Measurements from ENCODE around the gene MAPT. TPM values are rescaled to one million over a fixed set of nuclear protein-coding genes. Genes with fewer than 3 reads are reported as not detected.
"Not testable (repeated sequence)": the region's sequence is repeated elsewhere in the genome, so short reads cannot be mapped to it uniquely, and the experiment has no call there.

The MAPT gene
- total RNA-seq, 6 experiments from 2014 or later = 0.11 to 0.43 (median 0.26) TPM

DNA sequence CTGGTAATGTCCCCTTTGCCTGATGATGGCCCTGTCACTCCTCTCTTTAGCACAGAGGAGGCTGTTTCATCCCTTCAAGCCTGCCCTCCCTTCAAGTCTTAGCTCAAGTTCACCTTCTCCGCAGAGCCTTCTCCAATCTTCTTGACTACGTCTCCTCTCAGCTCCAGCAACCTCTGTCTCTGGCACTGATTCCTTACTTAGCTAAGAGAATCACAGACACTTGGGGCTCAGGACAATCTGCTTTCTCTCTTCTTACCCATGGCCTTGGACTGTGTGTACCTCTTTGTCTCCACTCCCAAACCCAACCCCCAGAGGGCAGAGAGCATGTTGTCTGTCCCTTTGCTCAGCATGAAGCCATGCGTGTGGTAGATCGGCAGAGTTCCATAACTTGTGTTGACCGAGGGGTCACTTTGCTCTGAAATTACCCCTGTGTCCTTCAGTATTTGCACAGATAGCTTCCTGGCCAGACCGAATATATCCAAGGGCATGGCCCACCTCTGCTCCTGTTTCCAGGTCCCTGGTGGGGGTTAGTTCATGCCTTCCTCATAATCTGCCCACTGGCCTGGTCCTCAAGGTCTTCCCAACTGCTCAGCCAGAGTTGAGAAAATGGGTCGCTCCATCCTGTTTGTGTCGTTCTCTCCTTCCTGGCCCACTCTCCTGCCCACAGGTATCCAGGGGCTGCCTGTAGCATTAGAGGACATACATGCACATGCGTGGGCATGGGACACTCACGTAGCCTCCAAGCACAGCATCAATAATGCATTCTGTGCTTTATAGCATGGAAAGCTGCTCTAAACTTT, 41.6 kb downstream of the MAPT start:
- Mint-ChIP-seq H3K4me3 (no peak overlapping the region), H3K4me1 (ENCODE audit: low read depth) (no peaks in the 10 kb centered on the region), H3K36me3 (ENCODE audit: low read depth) (no peaks in the 10 kb centered on the region), H3K27me3 (ENCODE audit: insufficient read depth) (peaks cover 43% of the 10 kb centered on the region), H3K27ac (no peak overlapping the region), H3K9me3 (no peaks in the 10 kb centered on the region)
- DNase-seq = no peak
- TF ChIP-seq, protein P1, sequence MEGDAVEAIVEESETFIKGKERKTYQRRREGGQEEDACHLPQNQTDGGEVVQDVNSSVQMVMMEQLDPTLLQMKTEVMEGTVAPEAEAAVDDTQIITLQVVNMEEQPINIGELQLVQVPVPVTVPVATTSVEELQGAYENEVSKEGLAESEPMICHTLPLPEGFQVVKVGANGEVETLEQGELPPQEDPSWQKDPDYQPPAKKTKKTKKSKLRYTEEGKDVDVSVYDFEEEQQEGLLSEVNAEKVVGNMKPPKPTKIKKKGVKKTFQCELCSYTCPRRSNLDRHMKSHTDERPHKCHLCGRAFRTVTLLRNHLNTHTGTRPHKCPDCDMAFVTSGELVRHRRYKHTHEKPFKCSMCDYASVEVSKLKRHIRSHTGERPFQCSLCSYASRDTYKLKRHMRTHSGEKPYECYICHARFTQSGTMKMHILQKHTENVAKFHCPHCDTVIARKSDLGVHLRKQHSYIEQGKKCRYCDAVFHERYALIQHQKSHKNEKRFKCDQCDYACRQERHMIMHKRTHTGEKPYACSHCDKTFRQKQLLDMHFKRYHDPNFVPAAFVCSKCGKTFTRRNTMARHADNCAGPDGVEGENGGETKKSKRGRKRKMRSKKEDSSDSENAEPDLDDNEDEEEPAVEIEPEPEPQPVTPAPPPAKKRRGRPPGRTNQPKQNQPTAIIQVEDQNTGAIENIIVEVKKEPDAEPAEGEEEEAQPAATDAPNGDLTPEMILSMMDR (IDR thresholded peaks at IDR 0.05) = no peak

DNA sequence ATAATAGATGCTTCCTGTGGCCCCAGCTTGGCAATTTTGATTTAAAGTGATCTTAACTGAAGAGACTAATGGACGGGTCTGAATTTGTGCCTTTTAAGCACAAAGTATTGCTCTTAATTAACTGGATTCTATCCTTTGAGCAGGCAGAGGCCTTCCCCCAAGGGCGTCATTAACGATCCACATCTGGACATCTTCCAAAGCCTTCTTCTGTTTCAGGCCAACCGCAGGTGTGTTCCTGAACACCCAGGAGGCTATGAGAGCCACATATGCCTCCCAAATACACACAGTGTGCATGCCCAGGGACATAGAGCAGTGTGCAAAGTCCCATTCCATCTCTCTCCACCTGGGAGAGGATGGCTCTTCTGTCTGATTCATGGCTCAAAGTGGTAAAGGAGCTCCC, 42.3 kb downstream of the MAPT start:
- H3K9me3 Mint-ChIP-seq = no peaks in the 10 kb centered on the region
- no peak overlapping the region for H3K27ac Mint-ChIP-seq
- no peak for DNase-seq
- no peaks in the 10 kb centered on the region for H3K4me1 Mint-ChIP-seq (ENCODE audit: low read depth)
- TF ChIP-seq, protein P1 (IDR thresholded peaks at IDR 0.05) = no peak
- H3K4me3 Mint-ChIP-seq = no peak overlapping the region
- peaks cover 41% of the 10 kb centered on the region for H3K27me3 Mint-ChIP-seq (ENCODE audit: insufficient read depth)
- H3K36me3 Mint-ChIP-seq (ENCODE audit: low read depth) = no peaks in the 10 kb centered on the region

DNA sequence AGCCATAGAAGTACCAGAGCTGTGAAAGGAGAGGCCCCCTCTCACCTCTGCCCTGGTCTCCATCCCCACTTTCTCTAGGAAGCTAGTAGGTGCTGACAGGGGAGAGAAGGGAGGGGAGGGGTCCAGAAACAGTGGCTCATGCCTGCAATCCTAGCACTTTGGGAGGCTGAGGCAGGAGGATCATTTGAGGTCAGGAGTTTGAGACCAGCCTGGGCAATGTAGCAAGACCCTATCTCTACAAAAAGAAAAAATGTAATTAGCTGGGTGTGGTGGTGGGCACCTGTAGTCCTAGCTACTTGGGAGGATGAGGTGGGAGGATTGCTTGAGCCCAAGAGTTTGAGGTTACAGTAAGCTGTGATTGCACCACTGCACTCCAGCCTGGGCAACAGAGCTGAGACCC, 42.8 kb downstream of the MAPT start:
- H3K9me3 Mint-ChIP-seq; DNase-seq; H3K27ac Mint-ChIP-seq; H3K36me3 Mint-ChIP-seq (ENCODE audit: low read depth); H3K4me3 Mint-ChIP-seq; H3K4me1 Mint-ChIP-seq (ENCODE audit: low read depth): not testable (repeated sequence)
- H3K27me3 Mint-ChIP-seq (ENCODE audit: insufficient read depth) = peaks cover 44% of the 10 kb centered on the region

DNA sequence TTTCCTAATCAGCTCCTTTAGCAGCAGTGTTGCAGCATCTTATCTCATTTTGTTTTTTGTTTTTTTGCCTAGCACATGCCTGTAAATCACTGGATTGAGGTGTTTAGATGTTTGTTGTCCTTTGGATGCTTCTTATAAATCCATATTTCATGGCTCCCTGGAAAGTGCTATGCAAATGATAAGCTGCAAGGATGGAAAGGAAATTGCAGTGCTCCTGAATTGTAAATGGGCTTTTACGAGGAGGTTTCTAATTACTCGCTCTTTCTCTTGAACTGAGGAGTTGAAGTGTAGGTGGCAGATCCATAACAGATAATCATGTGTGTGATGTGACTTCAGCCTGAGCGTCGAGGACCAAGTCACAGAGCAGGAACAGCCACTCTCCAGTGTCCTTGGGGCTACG, 45.0 kb downstream of the MAPT start:
- Mint-ChIP-seq H3K36me3 (ENCODE audit: low read depth) (no peaks in the 10 kb centered on the region), H3K9me3 (no peaks in the 10 kb centered on the region), H3K4me3 (no peak overlapping the region), H3K4me1 (ENCODE audit: low read depth) (no peaks in the 10 kb centered on the region), H3K27ac (no peak overlapping the region), H3K27me3 (ENCODE audit: insufficient read depth) (peaks cover 53% of the 10 kb centered on the region)
- DNase-seq = no peak
- TF ChIP-seq, protein P1 (IDR thresholded peaks at IDR 0.05) = no peak

DNA sequence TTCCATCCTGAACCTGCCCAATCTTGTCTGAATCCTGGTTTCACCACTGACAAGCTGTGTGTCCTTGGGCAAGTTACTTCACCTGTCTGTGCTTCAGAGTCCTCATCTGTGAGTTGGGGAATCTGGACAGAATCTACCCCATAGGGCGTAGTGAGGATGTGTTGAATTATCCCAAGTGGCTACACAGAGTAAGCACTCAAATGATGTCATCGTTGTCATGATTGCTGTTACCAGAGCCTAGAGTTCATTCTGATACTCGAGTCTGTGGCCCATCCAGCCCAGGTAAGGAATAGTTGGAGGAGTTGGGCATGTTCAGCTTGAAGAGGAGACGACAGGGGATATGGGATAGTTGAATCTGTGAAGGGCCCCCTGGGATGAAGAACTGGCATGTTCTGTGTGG, 45.9 kb downstream of the MAPT start:
- H3K27me3 Mint-ChIP-seq (ENCODE audit: insufficient read depth) = peaks cover 56% of the 10 kb centered on the region
- no peak overlapping the region for H3K4me3 Mint-ChIP-seq
- no peaks in the 10 kb centered on the region for H3K36me3 Mint-ChIP-seq (ENCODE audit: low read depth)
- no peaks in the 10 kb centered on the region for H3K9me3 Mint-ChIP-seq
- H3K27ac Mint-ChIP-seq = no peak overlapping the region
- no peaks in the 10 kb centered on the region for H3K4me1 Mint-ChIP-seq (ENCODE audit: low read depth)
- no peak for DNase-seq
- TF ChIP-seq, protein P1 (IDR thresholded peaks at IDR 0.05) = no peak

DNA sequence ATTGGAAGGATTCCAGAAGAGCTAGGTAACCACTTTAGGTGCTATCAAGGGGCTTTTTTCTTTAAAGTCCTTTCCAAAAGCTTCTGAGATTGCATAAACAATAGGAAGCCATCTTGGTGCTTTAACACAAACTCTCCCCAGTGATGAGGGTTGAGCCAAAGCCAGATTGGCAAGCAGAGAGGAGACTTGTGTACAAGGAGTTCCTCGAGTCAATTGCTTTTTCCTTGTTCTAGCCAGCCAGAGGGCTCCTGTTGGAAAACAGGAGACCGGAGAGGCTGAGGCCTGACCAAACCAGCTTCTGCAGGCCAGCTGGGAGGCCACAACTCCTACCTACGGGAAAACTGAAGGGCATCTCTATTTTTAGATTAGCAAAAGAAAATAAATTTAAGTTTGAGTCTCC, 46.5 kb downstream of the MAPT start:
- Mint-ChIP-seq H3K27me3 (ENCODE audit: insufficient read depth) (peaks cover 58% of the 10 kb centered on the region), H3K4me3 (no peak overlapping the region), H3K36me3 (ENCODE audit: low read depth) (no peaks in the 10 kb centered on the region), H3K9me3 (no peaks in the 10 kb centered on the region), H3K4me1 (ENCODE audit: low read depth) (no peaks in the 10 kb centered on the region), H3K27ac (no peak overlapping the region)
- TF ChIP-seq, protein P1 (IDR thresholded peaks at IDR 0.05) = no peak
- DNase-seq = no peak
